Activated gamma-delta T cell treated with anti-CD3 and anti-CD28 coated beads, Interleukin-2, amount 50 U/mL, for 16 hours (primary cell): Measurements from ENCODE around the gene KIAA1671.

ENCODE experiments used
- DNase-seq: peaks from one replicate; pipeline ENCODE4 v3.0.0-alpha.2; 2020; ENCODE audit warnings: low read depth

The KIAA1671 gene

DNA sequence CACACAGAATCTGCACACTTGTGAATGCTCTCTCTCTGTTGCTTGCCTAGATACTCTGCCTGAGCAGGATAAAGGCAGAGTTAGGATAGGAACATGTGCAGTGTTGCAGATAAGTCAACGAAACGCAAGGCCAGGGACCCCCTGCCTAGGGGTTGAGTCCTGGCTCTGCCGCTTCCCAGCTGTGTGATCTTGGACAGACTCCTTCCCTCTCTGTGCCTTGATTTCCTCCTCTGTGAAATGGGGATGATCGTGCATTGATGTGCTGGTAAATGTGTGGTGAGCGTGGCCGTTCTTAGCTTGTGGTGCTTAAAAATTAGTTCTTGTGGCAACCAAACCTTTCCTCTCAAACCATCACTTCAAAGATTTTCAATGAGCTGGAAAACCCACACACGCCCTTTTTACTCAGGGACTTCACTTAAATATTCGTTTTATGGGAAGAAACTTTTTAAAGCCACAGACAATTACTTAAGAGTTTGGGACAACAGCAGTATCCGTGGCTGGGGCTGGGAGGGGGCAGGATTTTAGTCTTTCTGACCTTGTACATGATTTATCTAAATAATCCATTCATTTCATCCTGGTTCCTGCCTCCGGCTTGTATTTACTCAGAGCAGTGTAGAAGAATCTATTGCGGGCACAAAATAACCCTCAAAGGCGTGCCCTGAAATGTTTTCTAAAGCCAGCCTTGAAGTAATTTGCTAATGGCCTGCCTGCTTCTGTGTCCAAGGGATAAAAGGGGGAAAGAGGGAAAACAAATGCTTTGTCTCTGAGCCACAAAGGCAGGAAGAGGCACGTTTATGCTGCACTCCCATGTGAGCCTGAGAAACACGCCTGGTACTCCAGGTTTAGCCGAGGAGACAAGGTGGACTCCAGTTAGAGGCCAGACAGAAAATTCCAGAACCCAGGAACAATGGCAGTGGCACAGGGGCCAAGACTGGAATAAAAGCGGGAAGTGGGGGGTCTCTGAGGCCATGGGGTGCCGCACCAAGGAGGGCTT lies 162.2 kb downstream of the KIAA1671 start:
- DNase-seq = no peak

DNA sequence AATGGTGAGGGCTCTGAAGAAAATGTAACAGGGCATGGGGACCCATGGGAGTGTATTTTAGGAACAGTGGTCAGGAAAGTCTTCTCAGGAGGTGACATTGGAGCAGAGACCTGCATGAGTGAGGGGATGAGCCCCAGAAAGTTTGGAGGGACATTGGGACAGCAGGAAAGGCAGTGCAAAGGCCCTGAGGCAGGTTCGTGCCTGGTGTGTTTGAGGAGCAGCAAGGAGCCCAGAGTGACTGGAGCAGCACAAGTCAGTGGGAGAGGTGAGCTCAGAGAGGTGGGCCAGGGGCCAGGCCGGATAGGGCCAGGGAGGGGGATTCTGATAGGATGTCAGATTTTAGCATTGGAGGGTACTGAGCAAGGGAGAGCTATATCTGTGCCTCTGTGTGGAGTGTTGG lies 167.1 kb downstream of the KIAA1671 start:
- no peak for DNase-seq

DNA sequence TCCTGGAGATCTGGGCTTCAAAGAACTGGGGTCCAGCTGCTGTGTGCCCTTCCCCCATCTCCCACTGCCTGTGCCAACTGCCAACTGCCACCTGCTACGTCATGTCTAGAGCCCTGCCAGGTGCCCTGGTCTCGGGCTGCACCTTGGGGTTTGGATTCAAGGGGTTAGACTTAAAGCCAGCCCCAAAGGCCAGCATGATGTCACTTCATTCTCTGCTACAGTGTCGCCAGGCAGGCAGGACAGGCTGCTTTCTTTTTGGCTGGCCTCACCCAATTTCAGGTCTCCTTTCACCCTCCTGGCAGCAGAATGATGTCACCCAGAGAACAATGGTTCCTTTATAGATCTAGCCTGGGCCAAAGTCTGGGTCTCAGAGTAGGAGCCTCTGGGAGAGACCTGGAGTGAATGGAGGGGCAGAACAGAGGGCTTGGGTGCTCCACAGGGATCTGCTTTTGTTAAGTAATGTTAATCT lies 167.6 kb downstream of the KIAA1671 start:
- no peak for DNase-seq

DNA sequence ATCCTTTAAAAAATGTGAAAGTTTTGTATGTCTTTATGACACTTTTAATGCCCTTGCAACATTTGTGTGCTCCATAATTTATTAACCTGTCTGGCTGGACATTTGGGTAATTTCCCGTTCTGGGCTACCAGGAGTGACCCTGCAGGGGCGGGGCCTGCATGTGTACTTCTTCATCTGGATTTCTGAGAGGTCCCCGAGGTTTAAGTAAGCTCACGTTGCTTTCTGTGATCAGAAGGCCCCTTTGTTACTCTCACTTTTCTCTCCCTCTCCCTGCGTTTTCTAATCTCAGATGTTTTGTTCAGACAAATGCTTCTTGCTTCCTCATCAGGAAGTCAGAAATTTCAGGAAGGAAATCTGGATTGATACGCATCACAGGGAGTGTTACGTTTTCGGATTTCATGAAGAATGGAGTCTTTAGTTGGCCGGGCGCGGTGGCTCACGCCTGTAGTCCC lies 168.3 kb downstream of the KIAA1671 start:
- DNase-seq = no peak

DNA sequence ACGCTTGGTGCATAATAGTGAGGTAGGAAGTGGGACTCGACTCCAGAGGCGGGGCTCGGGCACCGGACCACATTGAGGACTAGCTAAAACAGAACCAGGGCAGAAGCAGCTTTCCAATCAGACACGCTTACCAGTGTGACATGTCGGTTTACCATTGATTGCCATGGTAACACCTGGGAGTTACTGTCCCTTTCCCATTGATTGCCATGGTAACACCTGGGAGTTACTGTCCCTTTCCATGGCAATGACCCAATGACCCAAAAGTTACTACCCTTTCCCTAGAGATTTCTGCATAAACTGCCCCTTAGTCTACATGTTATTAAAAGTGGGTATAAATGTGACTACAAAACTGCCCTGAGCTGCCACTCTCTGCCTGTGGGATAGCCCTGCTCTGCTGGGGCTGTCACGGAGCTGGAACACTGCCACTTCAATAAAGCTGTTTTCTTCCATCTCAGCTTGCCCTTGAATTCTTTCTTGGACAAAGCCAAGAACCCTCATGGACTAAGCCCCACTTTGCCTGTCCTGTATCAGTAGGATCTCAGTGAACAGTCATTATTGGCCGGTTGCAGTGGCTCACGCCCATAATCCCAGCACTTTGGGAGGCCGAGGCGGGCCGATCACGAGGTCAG lies 169.7 kb downstream of the KIAA1671 start:
- DNase-seq = no peak

DNA sequence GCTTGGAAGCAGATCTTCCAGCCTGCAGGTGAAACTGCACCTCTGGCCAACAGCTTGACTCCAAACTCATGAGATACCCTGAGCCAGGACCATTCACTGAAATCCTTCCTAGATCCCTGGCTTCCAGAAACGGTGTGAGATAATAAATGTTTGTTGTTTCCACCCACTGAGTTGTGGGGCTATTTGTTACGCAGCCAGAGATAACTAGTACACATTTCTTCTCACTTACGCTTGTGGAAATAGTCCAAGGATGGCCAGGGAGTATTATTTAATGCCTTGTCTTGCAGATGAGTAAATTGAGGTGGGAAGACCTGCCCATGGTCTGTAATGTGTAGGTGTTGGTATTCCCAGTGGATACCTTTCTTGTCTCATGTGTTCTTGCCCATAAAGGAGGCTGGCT lies 171.2 kb downstream of the KIAA1671 start:
- DNase-seq = no peak

DNA sequence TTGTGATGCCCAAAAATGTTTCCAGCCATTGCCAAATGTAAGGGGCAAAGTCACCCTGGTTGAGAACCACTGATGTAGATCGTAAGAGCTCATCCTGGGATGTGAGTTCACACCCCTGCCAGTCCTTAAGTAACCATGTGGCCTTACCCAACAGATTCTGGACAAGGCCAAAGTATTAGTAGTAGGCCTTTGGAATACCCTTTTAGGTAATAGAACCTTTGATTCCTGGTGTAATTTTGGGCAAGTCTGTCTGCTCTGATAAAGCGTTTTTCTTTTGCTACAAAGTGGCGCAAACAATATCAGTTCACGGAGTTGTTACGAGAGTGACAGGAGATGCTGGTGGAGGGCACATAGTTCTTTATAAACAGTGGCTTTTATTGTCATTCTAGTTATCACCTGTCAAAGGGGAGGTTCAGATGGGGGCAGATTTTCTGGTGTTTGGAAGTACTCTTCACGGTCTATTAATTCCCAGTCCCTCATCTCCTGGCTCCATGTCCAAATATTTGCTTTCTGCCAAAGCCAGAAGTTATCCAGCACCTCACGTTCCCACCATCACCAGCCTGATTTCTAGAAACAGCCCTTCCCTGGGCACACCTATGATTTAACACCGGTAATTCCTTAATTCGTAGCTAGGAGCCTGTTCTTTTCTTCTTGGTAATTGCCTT lies 173.3 kb downstream of the KIAA1671 start:
- no peak for DNase-seq

DNA sequence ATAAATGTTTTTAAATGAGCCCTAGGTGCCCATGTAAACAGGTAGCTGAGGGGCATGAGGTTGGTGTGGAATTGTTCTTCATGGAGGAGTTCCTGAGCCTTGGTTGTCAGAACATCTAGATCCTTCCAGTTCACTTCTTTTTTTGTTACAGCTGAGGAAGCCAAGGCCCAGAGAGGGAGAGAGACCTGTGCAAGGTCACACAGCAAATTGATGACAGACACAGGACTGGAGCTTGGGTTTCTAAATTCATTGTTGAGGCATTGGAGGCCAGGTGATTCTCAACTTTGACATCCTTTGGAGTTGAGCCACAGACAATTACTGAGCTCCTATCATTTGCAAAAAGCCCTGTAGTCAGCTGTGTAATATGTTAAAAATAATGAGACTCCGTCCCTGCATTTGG lies 174.0 kb downstream of the KIAA1671 start:
- no peak for DNase-seq

DNA sequence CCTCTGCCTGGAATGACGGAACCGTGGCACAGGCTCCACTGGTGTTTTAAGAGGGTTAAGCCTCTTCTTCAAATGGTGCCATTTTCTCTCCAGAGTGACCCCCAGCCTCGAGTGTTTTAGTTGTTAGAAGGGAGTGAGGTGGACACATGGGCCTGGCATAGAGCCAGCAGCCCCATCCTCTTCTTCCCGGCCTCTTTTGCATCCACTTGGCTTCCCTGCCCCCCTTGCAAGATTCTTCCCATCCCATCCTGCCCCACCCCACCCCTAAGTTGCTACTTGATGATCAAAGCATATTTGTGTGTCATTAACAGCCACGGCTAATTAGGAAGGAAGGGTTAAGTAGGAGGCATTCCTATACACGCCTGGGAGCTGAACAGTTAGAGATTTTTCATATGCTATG lies 174.8 kb downstream of the KIAA1671 start:
- no peak for DNase-seq

DNA sequence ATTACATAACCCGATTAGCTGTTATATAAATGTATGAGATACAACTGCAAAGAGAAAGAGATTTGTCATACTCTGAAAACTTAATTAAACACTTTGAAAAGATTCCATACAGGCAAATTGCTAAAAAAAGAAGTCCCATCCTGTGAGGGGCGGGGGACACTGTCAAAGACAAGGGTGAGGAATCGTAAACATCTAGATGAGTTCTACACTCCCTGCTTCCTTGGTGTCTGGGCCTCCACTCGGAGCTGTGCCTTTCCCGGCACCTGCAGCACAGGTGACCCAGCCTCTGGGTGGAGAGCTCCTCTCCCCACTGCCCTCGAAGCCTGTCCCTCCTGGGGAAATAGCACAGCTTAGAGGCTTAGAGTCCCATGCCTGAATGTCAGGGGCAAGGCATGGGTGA lies 177.9 kb downstream of the KIAA1671 start:
- no peak for DNase-seq

DNA sequence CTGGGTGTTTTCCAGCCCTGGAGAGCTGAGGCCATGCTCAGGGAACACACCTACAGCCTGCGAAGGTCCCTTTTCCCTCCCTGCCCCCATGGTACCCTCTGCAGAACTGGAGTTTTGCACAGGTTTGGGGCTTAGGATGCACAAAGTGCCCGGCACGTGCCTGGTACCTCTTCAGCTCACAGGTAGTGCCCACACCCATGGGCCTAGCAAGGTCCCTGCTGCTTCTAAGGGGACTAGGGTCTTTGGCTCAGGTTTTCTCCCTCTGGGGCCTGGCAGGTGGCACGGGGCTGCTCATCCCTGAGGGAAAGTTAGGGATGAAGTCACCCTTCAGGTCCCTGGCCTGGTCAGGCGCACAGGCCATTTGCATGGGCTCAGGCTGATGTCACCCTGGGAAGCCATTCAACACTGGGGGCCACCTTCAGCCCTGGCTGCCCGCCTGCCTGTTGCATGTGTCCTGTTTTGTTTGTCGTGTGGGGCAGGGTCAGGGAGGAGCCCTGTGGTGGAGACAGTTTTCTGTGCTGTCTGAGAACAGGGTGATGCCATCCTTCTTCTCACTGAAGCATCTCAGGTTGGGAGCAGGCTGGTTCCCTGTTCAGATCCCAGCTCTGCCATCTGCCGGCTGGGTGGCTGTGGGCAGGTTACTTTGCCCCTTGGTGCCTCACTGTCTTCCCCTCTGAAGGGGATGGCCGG lies 178.8 kb downstream of the KIAA1671 start:
- no peak for DNase-seq

DNA sequence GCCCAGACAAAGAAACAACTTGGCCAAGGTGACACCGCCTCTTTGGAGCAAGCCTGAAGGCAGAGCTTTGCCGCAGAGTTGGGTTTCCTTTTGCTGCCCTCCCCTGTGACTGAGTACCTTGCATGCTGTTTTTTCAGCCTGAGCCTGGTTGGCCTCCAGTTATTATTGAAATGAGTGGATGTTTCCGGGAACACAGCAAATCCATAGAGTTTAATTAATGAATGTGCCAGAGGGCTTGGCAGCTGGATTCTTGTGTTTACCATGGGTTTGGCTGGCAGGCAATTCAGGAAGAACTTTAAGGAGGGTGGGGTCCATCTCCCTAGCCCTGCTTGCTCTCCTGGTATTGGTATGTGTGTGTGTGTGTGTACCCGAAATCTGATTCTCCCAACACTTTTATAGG lies 181.5 kb downstream of the KIAA1671 start:
- no peak for DNase-seq

DNA sequence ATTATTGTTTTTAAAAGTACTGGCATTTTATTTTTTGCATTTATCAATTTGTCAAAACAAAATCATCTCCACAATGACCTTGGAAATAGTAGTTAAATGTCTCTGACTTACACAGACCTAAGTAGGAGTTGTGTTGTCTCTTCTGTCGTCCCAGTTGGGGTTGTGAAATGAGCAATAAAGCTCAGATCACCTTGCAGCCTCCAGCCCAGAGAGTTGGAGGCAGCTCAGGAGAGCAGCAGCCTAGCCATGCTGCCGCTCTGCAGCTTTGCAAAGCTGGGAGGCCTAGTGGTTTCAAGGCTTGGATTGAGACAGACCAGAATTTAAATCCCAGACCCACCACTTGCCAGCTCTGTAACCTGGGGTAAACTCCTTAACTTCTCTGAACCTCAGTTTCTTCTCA lies 181.9 kb downstream of the KIAA1671 start:
- DNase-seq = no peak

DNA sequence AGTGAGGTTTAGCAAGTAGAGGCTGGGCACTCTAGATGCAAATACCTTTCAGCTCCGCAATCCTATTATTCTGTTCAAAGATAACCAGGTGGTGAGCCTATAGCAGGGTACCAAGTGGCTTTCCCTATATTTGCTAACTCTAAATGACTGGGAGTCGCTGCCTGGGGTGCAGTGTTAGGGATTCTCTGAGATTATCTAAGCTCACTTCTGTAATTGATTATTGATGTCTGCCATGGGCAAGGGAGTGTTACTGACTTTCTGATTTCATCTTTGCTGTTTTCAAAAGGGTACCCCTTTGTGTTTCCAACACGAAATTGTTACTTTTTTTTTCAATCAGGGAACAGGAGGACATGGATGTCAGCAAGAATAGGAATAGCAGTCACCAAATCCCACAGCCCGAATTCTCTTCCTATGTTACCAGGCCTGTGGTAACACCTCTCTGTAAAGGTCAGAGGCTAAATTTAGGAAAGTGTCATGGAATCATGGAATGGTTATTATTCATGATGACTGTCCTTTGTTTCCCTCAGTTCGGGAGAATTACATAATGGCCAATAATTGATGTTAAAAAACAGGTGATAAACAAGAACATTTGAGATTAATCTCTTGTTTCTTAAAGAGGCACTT lies 184.5 kb downstream of the KIAA1671 start:
- DNase-seq = no peak

DNA sequence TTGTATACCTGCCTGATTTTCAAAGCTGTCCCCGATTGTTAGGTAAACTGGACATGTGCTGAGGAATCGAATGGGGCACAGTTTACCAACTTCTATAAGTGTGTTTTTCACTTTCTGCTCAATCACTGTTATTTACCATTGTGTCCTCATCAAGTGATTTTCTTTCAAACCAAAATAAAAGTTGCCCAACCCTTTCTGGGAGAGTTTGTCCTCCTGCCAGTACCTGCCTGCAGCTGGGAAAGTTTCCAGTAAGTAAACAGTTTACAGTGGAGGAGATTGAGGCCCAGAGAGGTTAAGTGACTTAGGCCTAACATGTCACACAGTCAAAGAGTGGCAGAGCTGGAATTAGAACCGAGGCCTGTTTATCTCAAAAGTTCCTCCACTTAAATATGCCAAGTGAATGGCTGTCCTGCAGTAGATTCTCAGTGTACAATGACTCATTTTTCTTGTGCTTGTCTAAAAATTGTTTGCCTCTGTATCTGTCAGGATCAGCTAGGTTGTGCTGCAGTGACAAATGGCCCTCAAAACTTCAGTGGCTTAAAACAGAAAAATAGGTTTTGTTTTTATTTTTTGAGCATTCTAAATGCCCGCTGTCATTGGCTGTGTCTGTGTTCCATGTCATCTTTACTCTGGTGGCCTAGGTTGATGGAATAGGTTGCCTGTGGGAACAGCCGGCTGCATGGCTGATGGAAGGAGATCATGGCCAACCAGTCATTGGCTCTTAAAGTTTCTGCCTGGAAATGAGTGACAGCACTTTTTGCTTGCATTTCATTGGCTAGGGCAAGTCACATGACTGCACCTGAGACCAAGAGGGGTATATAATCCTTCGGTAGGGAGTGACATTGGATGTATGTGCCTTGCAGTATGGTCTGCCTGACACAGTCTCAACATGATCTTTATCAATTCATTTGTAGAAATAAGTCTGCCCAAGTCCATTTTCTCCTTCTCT lies 185.3 kb downstream of the KIAA1671 start:
- DNase-seq = no peak

DNA sequence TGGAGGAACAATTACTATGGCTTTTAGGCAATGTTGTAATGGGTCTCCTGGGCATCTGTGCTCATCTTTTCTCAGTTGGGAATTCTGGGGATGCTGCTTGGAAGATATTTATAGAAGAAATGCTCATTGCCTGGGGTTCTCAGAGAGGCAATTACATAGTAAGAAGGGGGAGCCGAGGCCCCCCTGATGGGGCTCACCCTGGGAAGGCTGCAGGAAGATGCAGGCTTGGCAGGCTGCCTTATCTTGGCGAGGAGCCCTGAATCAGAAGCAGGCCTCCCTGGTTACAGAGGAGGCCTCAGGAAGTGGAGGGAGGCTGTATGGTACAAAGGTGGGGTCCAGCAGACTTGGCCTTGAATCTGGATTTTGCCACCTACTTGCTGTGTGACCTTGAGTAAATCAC lies 186.5 kb downstream of the KIAA1671 start:
- DNase-seq = no peak

DNA sequence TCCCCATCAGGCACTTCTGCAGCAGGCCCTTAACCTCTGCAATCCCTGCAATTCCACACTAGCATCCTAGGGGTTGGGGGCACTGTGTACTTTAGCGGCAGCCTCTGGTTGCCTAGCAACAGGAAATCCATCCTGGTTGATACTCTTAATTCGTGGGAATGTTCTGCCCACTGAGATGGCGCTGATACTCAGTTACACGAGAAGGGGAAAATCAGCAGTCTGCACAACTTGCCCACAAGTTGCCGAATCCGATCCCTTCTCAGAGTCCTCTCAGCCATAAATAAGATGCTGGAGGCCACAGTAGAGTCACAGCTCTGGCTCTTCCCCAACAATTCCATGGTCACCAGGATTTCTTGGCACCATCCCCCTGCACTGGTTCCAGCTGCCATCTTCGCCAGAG lies 189.6 kb downstream of the KIAA1671 start:
- no peak for DNase-seq

DNA sequence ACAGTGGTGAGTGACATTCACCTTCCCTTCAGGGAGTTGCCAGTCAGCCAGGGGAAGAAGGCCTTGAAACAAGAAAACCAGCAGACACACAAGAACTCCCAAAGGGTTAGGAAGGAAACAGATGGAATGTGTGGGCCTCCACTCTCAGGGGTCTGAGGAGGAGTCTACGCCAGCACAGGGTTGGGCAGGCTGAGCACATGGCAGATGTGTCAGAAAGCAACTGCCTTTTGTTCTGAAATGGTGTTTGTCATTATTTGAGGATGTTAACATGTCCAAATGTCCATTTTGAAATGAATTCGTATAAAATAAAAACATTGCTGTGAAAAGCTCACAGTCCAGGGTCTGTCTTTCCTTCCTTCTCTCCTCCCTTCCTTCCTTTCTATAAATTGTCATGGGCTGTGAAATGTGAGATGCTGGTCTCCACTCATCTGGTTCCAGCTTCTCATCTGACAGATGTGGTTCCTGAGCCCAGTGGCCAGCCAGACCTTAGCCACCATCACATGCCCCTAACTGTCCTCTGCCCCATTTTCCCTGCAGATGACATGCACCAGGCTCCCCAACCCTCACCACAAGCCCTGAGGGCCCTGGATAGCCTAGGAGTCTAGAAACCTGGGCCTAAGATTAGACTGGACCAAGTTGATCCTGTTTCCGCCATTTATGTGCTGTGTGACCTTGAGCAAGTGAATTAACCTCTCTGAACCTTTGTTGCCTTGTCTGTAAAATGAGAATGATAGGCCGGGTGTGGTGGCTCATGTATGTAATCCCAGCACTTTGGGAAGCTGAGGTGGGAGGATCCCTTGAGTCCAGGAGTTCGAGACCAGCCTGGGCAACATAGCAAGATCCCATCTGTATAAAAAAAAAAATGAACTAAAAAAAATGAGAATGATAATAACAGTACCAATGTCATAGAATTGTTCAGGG lies 190.9 kb downstream of the KIAA1671 start:
- DNase-seq = no peak

DNA sequence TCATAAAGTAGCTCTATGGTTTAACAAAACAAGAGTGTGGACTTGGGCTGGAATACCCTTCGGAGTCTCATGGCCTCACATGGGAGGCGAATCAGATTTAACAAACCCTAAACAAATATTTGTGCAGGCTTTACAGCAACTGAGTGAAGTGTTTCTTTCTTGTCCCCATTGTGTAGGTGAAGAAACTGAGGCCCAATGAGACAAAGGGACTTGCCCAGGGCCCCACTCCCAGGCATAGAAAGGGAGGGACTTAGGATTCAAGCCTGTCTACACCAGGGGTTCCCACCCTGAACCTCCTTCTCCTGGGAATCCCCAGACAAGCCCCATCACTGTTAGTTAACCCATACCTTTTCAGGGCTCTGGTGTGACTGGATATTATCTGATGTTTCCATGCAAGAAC lies 192.0 kb downstream of the KIAA1671 start:
- DNase-seq = no peak
